ENCODE data around the gene DSP.
A peak's percentile ranks its signal among the peaks of the same experiment; 100 is the strongest.

DSP gene

GRCh38 chr6:7585287-7585930 is 43.9 kb downstream of the DSP start:
- no peak overlapping the region for H3K4me3 ChIP-seq

GRCh38 chr6:7587631-7588100 is 46.2 kb downstream of the DSP start:
- Histone ChIP-seq H3K4me3 (no peak overlapping the region), H3K27ac (peak overlapping the region in 1 of 21 experiments; percentile 22)

More at GRCh38 chr6:7585287-7585930, 43.9 kb downstream of the DSP start:
- H3K27ac ChIP-seq, result no peak overlapping the region

DNA sequence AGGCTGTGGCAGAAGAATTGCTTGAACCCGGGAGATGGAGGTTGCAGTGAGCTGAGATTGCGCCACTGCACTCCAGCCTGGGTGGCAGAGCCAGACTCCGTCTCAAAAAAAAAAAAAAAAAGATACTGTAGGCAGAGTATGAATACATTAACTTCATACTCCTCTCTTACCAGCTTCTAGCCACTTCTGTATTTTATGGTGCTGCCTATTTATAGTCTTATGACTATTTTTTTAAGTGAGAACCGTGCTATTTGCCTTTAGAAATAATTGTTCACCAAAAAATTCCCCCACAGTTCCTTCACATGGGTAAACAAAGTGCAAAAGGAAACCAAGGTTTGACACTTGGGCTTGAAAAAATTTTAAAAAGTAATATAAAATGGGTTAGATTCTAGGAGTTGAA is 47.0 kb downstream of the DSP start:
- Histone ChIP-seq H3K27ac (no peak overlapping the region), H3K4me3 (no peak overlapping the region)

DNA sequence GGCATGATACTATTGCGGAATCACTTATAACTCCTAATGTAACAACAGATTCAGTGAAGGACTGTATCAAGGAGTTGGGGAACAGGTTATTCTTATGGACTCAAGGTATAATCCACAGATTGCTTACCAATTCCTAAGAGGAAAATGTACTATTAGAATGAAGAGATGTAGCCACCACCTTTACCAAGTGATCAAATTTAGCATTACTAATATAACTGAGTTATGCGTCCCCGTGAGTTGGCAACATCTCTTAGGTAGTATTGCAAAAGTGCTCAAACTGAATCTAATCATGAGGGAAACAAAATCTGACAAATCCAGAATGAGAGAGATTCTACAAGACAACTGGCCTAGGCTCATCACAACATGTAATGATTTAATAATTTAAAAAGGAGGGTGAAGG is 47.8 kb downstream of the DSP start:
- H3K4me3 ChIP-seq, result peak overlapping the region in 3 of 7 experiments; percentile 85 to 97 (median 85)
- H3K27ac ChIP-seq, result peak overlapping the region in 7 of 21 experiments; percentile 68 to 87 (median 76)

- Histone ChIP-seq H3K27ac (peak within 1 kb of the TSS in 20 of 21 experiments; percentile 56 to 88 (median 80)), H3K4me3 (peak within 1 kb of the TSS; percentile 59 to 98 (median 85))
Observed at GRCh38 chr6:7589949-7590917, 48.8 kb downstream of the DSP start, which contains the start of gene SNRNP48. Gene SNRNP48, plus strand, starts transcription at chr6:7590198. Its CDS starts 60 bp downstream, at chr6:7590258.

- H3K4me3 ChIP-seq, result peak overlapping the region; percentile 59 to 98 (median 85)
- H3K27ac ChIP-seq, result peak overlapping the region in 16 of 21 experiments; percentile 70 to 88 (median 80)
Observed at GRCh38 chr6:7590918-7591302, 49.4 kb downstream of the DSP start.

DNA sequence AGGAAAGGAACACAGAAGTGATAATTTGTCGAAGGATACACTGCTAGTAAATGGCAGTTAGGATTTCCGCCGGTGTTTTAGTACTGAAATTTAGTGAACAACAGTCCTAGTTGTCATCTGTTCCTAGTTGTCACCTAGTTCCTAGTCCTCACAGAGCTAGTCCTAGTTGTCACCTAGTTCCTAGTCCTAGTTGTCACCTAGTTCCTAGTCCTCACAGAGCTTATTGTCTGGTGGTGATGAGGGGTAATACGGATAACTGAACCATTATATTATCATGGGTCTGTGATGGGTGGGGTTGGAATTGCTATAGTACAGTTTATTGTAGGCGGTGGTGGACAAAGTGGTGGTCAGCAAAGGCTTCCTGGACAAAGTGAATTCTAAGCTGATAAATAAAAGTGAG is 50.3 kb downstream of the DSP start:
- H3K27ac ChIP-seq, result no peak overlapping the region
- H3K4me3 ChIP-seq, result no peak overlapping the region

GRCh38 chr6:7593229-7593628 is 51.8 kb downstream of the DSP start:
- Histone ChIP-seq H3K4me3 (no peak overlapping the region), H3K27ac (no peak overlapping the region)

GRCh38 chr6:7594579-7595125 is 53.2 kb downstream of the DSP start:
- Histone ChIP-seq H3K4me3 (no peak overlapping the region), H3K27ac (no peak overlapping the region)

- H3K4me3 ChIP-seq, result no peak overlapping the region
- no peak overlapping the region for H3K27ac ChIP-seq
Observed at GRCh38 chr6:7604003-7604402, 62.5 kb downstream of the DSP start.

- no peak overlapping the region for H3K27ac ChIP-seq
- H3K4me3 ChIP-seq, result no peak overlapping the region
Observed at GRCh38 chr6:7604506-7604905, 63.0 kb downstream of the DSP start.

GRCh38 chr6:7615611-7616383 is 74.3 kb downstream of the DSP start:
- no peak overlapping the region for H3K4me3 ChIP-seq
- no peak overlapping the region for H3K27ac ChIP-seq

GRCh38 chr6:7617801-7618764 is 76.6 kb downstream of the DSP start:
- H3K27ac ChIP-seq, result peak overlapping the region in 16 of 21 experiments; percentile 22 to 71 (median 58)

DNA sequence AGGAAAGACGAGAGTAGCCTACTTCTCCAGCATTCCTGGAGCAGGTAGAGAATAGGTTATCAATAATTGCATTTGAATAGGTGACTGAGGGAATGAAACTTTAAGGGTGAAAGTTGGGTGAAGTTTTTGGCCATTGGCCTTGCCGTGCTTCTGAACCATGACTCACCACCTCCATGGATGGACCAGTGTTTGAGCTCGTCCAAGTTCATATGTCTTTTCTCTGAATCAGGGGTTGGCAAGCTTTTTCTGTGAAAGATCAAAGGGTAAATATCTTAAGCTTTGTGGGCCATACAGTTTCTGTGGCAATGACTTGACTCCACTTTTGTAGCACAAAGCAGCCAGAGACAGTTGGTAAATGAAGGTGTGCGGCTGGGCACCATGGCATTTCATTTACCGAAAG is 80.3 kb downstream of the DSP start:
- H3K27ac ChIP-seq, result no peak overlapping the region
- no peak overlapping the region for H3K4me3 ChIP-seq

More at GRCh38 chr6:7617801-7618764, 76.6 kb downstream of the DSP start:
- H3K4me3 ChIP-seq, result no peak overlapping the region

DNA sequence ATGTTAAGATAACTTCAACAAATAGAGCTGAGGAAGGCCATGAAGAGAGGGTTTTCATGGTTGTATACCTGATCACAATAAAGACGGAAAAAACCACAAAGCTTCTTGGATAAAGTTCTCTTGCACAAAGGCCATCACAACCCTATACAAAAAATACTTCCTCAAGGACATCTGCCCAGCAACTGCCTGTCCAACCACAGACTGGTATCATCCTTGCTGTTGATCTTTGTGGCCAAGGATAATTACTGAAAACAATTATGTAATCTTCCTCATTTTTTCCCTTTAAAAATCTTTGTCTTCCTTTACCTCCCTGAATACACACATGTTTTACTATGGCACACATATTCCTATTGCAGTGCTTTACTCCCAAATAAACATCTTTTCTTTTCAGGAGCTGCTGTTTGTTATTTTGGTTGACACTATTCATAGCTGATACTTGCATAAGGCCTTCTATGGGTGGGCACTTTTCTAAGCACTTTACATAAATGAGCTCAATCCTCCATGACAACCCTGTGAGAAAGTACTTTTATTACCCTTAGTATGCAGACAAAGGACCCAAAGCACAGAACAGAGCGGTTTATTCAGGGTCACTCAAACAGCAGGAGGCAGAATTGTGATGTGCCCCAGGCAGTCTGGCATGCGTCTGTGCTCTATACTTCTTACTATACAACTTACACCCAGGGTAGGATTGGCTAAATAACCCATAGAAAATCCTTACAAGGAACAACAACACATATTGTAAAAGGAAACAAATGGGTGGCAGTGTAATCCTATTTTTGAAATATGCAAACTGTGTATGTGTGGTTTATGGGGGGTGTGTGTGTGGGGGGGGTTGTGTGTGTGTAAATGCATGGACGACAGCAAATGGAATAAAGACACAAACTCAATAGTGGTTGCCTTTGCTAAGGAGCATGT is 83.6 kb downstream of the DSP start:
- H3K27ac ChIP-seq, result no peak overlapping the region
- H3K4me3 ChIP-seq, result no peak overlapping the region

GRCh38 chr6:7628479-7628878 is 87.0 kb downstream of the DSP start:
- no peak overlapping the region for H3K4me3 ChIP-seq
- H3K27ac ChIP-seq, result no peak overlapping the region

DNA sequence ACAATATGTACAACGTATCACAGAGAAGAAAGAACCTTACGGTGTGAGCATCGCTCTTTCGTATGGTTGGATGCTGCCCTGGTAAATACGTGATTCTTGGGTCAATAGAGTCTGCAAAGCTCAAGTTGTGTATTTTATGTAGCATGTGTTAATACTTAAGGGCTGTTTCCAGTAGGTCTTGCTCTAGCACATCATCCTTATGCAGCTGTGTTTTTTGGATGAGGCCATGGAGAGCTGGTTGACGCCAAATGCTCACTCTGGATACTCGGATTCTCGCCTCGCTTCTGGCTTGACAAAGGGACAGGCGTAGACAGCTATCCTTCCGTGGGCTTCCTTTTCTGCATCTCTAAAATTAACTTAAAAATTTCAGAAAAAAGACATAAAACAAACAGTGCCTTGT is 87.4 kb downstream of the DSP start:
- Histone ChIP-seq H3K4me3 (no peak overlapping the region), H3K27ac (no peak overlapping the region)

Measured in skin epidermis (tissue), 12 donors.